ENCODE results near the gene NCKAP1. TPM values are rescaled to one million over a fixed set of nuclear protein-coding genes. Genes with fewer than 3 reads are reported as not detected.

The NCKAP1 gene
- polyA plus RNA-seq, 2 of the 4 experiments (the other 2 are of a cell fraction) = 98.8 to 201 TPM

GRCh38 chr2:182920089-182920488, 118.2 kb downstream of the NCKAP1 start:
- 99% methylated on average over 7 of the region's 7 CpGs for WGBS (ENCODE audit: missing lambda C conversion rate)
- DNase-seq (ENCODE audit: low read depth in 1 of 2, low spot score in 1 of 2) (no peak), FAIRE-seq (no peak), ATAC-seq (no peak)
- H3K9me3 ChIP-seq = no peaks in the 10 kb centered on the region
- H3K4me3 ChIP-seq = no peak overlapping the region
- no peak for TF ChIP-seq SMC3 (IDR thresholded peaks at IDR 0.05)
- TF ChIP-seq CEBPB (IDR thresholded peaks at IDR 0.05) = 0 out of 4 replicates have a peak, but pooled peaks of 1 of the 2 experiments have one; percentile 9
- TF ChIP-seq ZFP36 (IDR thresholded peaks at IDR 0.05; ENCODE audit: borderline replicate concordance, partially characterized antibody) = no peak
- no peak overlapping the region for H3K27ac ChIP-seq
- peaks cover 19% of the 10 kb centered on the region for H3K4me1 ChIP-seq
- ChIA-PET CTCF (no interaction called here), POLR2A (no interaction called here)
- H3K4me2 ChIP-seq = no peak overlapping the region

- WGBS (ENCODE audit: missing lambda C conversion rate) = 85% methylated on average over 1 of the region's 1 CpG
- no peak for ATAC-seq
- POLR2A ChIA-PET = no interaction called here
- DNase-seq (ENCODE audit: low read depth in 1 of 2, low spot score in 1 of 2) = no peak
- H3K4me3 ChIP-seq = no peak overlapping the region
- TF ChIP-seq MAZ (IDR thresholded peaks at IDR 0.05; ENCODE audit: borderline replicate concordance, low read depth, low read length) (no peak), MAFK (IDR thresholded peaks at IDR 0.05; ENCODE audit: partially characterized antibody) (peak; percentile 67)
- CTCF ChIA-PET = no interaction called here
- no peaks in the 10 kb centered on the region for H3K9me3 ChIP-seq
- H3K4me1 ChIP-seq = peaks cover 24% of the 10 kb centered on the region
- no peak for FAIRE-seq
- no peak overlapping the region for H3K4me2 ChIP-seq
- no peak overlapping the region; a peak in 1 of 6 replicates for H3K27ac ChIP-seq
These were observed 119.2 kb downstream of the NCKAP1 start for GRCh38 chr2:182918961-182919652.

GRCh38 chr2:182917924-182918323, 120.3 kb downstream of the NCKAP1 start:
- H3K9me3 ChIP-seq = no peaks in the 10 kb centered on the region
- no peak for ATAC-seq
- H3K4me2 ChIP-seq = no peak overlapping the region
- H3K4me3 ChIP-seq = no peak overlapping the region
- POLR2A ChIA-PET = no interaction called here
- CTCF ChIA-PET = interaction anchor here (1.2 to 1.6 kb wide), 2 partner anchors 19 to 133 kb away, joined by 3 to 6 read pairs; no protein-coding TSS in a partner anchor
- no peak for DNase-seq (ENCODE audit: low read depth in 1 of 2, low spot score in 1 of 2)
- H3K4me1 ChIP-seq = peaks cover 24% of the 10 kb centered on the region
- H3K27ac ChIP-seq = peak overlapping the region in 1 of 2 experiments; percentile 67; a peak in 1 of 6 replicates
- FAIRE-seq = no peak
- TF ChIP-seq CEBPB (IDR thresholded peaks at IDR 0.05) (no peak), JUN (IDR thresholded peaks at IDR 0.05) (no peak), HDAC2 (IDR thresholded peaks at IDR 0.05) (no peak), MAFK (IDR thresholded peaks at IDR 0.05; ENCODE audit: partially characterized antibody) (no peak), EHF (CRISPR knock-in tag; IDR thresholded peaks at IDR 0.05) (no peak), RNF2 (IDR thresholded peaks at IDR 0.05; ENCODE audit: borderline replicate concordance, low read depth) (no peak), MYC (IDR thresholded peaks at IDR 0.05; ENCODE audit: borderline replicate concordance, low read length) (no peak), NFE2L2 (conservative IDR thresholded peaks at IDR 0.05; ENCODE audit: low read length) (no peak), FOSL2 (IDR thresholded peaks at IDR 0.05) (no peak), FOSL2 (CRISPR knock-in tag; IDR thresholded peaks at IDR 0.05) (no peak), HEYL (CRISPR knock-in tag; IDR thresholded peaks at IDR 0.05) (no peak), SMC3 (IDR thresholded peaks at IDR 0.05) (no peak), CHD2 (IDR thresholded peaks at IDR 0.05; ENCODE audit: low read length, partially characterized antibody) (no peak), RFX5 (IDR thresholded peaks at IDR 0.05) (no peak), KDM1A (IDR thresholded peaks at IDR 0.05; ENCODE audit: low read depth) (no peak)

GRCh38 chr2:182916417-182916816, 121.8 kb downstream of the NCKAP1 start:
- Histone ChIP-seq H3K9me3 (no peaks in the 10 kb centered on the region), H3K4me3 (no peak overlapping the region), H3K4me1 (peaks cover 32% of the 10 kb centered on the region), H3K27ac (peak overlapping the region in 1 of 2 experiments; percentile 67; a peak in 1 of 6 replicates), H3K4me2 (peak overlapping the region; percentile 50)
- ATAC-seq = no peak
- no peak for FAIRE-seq
- CTCF ChIA-PET = interaction anchor here (0.6 to 1.7 kb wide), 4 partner anchors 11 to 132 kb away, joined by 3 to 7 read pairs (median 6); no protein-coding TSS in a partner anchor
- WGBS (ENCODE audit: missing lambda C conversion rate) = 93% methylated on average over 2 of the region's 2 CpGs
- no peak for DNase-seq (ENCODE audit: low read depth in 1 of 2, low spot score in 1 of 2)
- POLR2A ChIA-PET = interaction anchor here (0.5 to 0.6 kb wide), 2 partner anchors 10 to 134 kb away, joined by 3 read pairs; no protein-coding TSS in a partner anchor
- TF ChIP-seq POLR2A (IDR thresholded peaks at IDR 0.05; ENCODE audit: low read length) = no peak
- TF ChIP-seq JUN (IDR thresholded peaks at IDR 0.05) = no peak
- TF ChIP-seq USF2 (IDR thresholded peaks at IDR 0.05) = no peak
- no peak for TF ChIP-seq PBX3 (IDR thresholded peaks at IDR 0.05)
- no peak for TF ChIP-seq HEYL (CRISPR knock-in tag; IDR thresholded peaks at IDR 0.05)
- no peak for TF ChIP-seq ZSCAN20 (CRISPR knock-in tag; IDR thresholded peaks at IDR 0.05)
- no peak for TF ChIP-seq CBX8 (IDR thresholded peaks at IDR 0.05)
- TF ChIP-seq CHD2 (IDR thresholded peaks at IDR 0.05; ENCODE audit: low read length, partially characterized antibody) = no peak
- no peak for TF ChIP-seq PHF8 (IDR thresholded peaks at IDR 0.05; ENCODE audit: borderline replicate concordance, low read depth)
- TF ChIP-seq ZNF302 (CRISPR knock-in tag; IDR thresholded peaks at IDR 0.05) = no peak
- no peak for TF ChIP-seq BCL3 (IDR thresholded peaks at IDR 0.05)
- TF ChIP-seq SMC3 (IDR thresholded peaks at IDR 0.05) = no peak
- no peak for TF ChIP-seq POLR2AphosphoS2 (conservative IDR thresholded peaks at IDR 0.05; ENCODE audit: low read length)
- no peak for TF ChIP-seq ELK1 (IDR thresholded peaks at IDR 0.05; ENCODE audit: low read depth, low read length)
- TF ChIP-seq FOSB (CRISPR knock-in tag; IDR thresholded peaks at IDR 0.05) = no peak
